Measurements from ENCODE around the gene MYBBP1A.

MYBBP1A gene

DNA sequence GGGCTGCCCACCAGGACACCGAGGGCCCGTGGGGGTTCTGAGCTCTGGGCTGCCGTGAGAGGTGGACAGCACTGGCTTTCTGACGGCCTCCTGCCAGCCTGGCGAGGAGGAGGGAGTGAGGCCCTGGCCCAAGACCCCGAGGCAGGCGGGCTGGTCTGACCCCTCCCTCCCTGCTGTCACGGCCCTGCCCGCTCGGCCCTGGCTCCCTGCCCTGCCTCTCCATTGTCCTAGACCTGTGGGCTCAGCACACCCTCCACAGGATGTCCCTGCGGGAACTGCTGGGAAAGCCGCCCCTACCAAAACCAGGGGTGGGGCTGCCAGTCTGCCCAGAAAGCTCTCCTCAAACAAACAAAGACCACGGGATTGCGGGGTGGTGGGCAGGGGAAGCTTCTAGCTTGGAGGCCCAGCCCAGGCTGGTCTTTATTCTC lies 35.8 kb downstream of the MYBBP1A start:
- no peak for DNase-seq (ENCODE audit: low read depth)

DNA sequence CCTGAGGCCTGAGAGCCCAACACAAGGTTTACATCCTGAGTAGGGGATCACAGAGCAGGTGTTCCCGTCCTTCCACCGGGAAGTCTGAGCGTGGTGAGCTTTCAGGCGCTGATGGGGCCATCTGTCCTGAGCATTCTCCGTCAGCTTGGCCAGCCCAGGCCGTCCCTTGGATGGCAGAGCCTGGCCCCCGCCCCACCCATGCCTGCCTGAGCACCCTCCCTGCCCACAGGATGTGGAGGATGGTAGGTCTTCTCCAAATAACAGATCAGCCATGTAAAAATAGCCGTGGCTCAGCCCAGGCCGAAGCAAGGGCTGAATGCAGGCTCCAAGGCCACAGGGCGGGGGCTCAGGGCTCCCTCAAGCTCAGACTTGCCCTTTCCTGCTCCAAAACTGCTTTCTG lies 36.3 kb downstream of the MYBBP1A start:
- no peak for DNase-seq (ENCODE audit: low read depth)

DNA sequence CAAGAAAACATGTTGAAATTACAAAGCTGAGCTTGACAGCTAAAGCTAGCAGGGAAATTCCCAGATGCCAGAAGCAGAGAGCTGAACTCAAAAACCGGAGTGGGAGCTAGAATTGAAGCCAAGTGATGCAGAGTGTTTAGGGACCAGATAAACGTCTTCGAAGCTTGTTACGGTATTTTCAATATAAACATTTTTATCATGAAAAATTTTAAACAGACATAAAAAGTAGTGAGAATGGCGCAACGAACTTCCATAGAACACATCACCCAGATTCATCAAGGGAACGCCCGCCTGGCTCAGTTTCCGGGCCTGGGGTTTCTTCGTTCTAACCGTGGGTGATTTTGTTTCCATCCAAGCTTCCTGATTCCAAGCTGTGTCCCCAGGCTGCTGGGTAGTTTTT lies 38.4 kb downstream of the MYBBP1A start:
- DNase-seq (ENCODE audit: low read depth) = no peak

DNA sequence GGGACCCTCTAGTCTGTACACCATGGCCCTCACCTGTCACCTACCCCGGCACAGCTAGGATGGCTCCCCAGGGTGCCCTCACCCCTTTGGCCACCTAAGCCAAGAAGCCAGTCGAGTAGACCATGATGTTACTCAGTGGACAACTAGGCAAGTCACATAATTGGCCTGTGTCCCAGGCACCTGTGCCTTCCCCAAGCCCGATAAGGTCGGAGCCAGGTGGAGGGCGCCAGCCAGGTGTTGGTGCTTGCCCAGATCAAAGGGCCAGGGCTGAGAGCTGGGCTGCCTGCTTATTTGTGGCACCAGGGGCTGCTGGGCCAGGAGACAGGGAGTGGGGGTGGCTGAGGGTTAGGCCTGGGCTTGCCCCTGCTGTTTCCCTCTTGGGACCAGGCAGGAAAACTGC lies 39.7 kb downstream of the MYBBP1A start:
- no peak for DNase-seq (ENCODE audit: low read depth)

DNA sequence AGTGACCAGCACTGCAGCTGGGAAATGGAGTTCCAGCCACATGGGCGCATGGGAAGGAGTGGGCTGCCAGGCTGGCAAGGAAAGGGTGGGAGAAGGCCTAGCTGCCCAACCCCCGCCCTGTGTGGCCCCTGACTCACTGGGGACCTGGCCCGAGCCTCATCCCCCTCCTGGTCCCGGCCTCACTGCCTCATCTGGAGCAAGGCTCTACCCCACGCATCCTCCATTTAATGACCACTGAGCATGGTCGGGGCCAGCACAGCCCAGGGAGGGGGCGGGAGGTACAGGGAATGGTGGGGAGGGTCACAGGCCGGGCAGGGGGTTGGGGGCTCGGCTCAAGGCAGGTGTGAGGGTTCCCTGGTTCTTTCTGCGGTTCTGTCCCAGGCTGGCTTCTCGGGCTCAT lies 40.4 kb downstream of the MYBBP1A start:
- no peak for DNase-seq (ENCODE audit: low read depth)

DNA sequence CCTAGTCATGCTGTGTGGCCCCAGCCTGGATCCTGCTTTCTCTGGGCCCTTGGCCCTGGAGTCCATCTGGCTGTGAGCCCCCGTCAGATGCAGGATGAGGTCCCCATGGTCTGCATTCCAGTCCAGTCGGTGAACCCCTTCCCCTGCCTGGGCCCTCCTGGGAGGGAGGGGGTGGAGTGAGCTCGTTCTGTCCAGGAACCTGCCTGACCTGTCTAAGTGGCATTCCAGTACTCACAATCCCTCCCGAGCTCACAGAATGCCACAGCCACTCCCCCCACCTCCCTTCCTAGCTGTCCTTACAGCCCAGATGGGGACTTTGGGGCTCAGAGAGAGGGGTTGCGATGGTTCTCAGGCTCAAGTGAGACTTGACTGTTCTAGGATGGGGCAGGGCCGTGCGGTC lies 41.0 kb downstream of the MYBBP1A start:
- no peak for DNase-seq (ENCODE audit: low read depth)

DNA sequence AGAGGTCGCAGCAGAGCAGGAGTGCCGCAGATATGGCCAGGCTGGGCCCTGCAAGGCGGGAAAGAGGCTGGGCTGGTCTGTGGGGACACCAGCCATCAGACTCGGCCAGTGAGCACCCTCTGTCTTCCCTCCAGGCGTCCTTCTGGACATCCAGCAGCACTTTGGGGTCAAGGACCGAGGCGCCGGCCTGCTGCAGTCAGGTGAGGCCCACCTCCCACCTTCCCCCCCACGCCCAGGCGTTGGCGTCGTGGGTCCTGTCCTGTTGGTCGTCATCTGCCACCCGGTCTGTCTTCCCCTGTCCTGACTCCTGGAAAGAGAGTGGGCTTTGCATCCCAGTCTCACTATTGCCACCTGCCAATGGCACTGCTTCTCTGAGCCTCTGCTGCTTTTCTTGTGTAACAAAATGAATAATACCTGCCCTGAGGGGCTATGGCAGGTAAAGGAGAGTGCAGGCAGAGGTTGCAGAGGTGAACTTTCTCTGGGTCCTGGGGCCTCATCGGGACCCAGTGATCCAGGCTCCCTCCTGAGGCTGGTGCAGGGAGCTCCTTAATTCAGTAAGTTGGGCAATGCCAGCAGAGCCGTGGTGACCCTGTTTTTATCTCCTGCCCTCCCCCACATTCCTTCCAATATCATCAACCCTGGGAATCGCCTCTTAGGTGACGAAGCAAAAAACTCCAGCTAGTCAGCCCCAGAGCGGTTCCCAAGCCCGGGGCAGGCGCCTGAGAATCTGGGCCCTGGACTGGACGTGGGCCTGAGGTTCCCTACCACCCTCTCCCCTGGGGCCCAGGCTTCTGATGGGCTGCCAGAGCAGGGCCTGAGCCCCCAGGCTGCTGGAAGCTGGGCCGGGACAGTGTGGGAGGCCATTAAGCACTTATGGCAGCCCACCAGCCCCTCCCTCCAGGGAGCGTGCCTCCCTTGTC lies 41.8 kb downstream of the MYBBP1A start:
- no peak for DNase-seq (ENCODE audit: low read depth)

DNA sequence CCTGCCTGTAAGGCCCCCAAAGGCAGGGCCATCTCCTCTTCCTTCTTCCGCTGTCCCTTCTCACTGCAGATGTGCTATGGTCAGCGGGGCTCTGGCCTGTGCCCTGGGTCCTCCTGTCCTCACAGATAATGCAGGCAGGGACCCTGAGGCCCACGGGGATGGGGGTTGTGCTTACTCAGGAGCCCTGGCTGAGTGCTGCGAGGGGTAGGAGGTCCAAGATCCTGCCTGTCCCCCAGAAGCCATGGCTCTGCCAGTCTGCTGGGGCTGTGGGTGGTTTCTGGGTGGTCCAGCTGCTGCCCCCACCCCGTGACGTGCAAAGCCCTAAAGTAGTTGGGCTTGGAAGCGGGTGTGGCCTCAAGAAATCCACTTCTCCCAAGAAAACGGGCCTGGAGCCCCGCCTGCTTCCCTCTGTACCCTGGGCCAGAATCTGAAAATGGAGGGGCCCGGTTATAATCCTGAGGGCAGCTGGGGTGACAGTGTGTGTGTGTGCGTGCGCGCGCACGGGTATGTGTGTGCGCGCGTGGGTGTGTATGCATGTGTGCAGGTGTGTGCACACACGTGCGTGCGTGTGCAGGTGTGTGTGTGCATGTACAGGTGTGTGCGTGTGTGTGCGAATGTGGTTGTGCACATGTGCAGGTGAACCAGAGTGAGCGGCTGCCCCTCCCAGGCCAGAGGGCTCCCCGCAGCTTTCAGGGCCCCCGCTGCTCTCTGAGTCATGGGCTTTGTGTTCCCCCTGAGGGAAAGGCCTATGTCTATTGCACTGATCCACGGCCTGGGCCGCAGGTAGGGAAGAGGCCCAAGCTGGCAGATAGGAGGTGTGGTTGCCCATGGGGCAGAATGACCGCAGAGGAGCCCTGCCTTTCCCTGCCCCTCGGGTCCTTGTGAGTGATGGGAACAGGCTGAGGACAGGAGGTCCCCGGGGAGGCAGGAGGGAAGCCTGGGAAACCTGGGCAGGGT lies 42.8 kb downstream of the MYBBP1A start:
- DNase-seq (ENCODE audit: low read depth) = no peak

DNA sequence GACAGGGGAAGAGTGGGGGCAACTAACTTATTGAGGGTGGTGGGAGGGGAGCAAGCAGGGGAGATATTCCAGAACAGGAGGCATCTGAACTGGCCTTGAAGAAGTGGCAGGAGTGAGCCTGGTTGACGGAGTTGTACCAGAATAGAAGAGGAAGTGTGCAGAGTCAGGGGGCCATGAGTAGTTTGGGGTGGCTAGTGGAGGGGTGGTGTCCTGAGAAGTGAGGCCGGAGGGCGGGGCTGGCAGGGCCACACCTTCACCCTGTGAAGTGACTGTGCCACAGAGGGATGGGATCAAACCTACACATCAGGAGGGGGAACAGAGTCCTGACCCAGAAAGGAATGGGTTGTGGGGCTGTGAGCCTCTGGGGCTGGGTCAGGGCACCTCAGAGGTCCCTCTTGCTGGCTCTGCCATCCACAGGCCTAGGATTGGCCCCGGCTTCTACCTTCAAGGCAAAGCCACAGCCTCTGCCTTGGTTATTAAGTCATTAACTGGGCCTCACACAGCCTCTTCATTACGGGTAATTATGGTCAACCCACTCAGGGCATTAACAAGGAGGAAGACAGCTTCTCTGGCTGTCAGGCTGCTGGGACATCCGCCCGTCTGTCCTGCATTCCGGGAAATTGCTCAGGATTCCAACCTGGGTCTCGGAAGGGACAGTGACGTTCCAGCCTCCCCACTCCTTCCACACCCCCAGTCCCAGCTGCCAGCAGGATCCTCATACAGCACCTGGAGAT lies 43.8 kb downstream of the MYBBP1A start:
- DNase-seq (ENCODE audit: low read depth) = no peak

DNA sequence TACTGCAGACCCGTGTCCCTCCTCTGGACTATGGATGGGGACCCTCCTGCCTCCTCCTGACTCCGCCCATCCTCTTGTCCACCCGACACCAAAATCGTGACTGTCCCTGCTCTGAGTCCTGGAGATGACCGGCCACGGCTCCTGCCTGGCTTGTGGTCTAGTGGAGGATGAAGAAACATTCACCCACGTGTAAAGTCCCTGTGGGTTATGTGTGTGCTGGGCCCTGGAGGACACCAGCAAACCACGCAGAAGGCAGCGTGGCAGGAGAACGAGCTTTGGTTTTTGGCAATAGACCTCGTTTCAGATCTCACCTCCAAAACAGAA lies 44.6 kb downstream of the MYBBP1A start:
- no peak for DNase-seq (ENCODE audit: low read depth)

DNA sequence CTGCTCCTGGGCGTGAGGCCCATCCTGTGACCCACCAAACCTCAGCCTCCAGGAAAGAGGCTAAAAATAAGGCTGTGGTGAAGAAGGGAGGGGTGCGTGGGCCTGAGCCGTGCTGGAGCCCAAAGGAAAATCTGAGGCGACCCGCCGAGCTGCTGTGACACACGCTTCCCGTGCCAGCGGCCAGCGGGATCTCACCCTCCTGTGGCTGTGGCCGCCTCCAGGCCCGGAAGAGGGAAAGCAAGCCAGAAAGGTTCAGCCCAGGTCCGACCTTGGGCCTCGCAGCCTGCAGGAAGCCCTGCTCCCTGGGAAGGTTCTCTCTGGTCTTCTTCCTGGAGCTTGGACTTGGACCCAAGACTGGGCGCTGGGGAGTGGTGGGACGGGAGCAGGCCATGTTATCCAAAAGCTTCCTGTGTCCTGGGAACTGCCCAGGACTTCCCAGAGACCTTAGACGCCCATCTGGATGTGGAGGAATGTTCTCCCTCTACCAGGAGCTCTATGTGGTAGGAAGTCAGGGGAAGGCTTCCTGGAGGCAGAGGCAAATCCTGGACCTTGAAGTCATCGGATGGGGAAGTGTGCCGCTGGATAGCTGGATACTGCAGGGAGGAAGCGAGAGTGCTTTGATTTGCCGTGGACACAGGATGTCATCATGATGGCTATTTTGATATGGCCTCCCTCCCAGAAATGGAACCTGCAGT lies 45.1 kb downstream of the MYBBP1A start:
- no peak for DNase-seq (ENCODE audit: low read depth)

DNA sequence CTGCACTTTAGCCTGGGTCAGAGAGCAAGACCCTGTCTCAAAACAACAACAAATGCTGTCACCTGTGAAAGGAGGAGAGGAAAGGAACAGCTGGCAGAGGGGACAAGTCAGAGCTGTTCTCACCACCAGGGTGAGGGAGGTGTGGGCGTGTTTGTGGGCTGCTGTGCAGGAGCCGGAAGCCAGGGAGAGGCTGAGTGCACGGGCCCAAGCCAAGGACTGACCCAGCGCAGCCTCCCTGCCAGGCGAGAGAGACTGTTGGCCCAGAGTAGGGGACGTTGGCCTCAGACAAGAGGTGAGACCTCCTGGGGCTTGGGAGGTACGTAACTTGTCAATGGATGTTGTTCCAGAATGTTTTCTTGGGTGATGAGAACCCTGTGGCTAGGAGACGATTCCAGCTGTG lies 45.8 kb downstream of the MYBBP1A start:
- DNase-seq (ENCODE audit: low read depth) = no peak

DNA sequence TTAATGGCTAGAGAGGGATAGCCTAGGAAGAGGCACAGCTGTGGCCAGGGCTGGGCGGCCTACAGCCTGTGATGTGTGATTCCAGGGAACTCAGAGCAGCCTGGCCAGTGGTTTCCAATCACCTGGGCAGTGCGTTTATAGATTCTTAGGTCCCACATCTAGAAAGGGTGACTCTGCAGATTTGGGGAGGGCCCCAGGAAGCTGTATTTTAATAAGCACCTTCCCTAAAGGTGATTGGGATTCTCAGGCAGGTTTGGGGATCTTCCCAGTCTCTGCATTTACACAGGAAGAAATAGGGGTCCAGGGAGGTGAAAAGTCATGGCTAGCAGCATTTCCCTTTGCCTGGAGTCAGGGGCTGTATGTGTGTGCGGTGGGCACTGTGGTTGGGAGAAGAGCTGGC lies 47.0 kb downstream of the MYBBP1A start:
- no peak for DNase-seq (ENCODE audit: low read depth)

DNA sequence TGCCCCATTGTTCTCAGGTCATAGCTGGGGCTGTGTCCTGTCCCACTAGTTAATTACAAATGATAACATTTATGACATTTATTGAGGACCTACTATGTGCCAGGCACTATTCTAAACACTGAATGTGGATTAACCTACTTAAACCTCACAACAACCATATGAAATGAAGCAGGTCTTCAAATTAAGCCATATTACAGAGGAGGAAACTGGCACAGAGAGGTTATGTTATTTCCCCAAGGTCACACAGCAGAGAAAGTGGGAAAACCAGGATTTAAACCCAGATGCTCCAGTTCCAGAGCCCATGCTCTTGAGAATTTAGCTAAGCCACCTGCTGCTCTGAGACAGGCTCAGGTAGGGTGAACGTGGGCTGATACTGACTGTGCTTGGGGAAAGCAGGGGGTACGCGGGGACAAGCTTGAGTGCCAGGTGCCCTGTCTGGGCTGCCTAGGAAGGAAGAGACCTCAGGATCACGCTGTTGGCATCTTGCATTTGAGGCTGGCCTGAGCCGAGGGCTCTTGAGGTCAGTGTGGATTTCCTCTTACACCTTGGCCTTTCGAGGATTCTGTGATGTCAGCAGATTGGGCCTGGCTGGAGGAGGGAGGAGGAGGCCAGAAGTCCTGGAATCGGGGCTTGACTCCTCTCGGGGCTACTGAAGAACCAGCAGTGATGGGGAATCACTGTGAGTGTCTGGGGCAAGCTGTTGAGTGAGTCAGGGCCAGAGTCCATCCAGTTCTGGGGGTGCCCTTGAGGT lies 47.6 kb downstream of the MYBBP1A start:
- no peak for DNase-seq (ENCODE audit: low read depth)

DNA sequence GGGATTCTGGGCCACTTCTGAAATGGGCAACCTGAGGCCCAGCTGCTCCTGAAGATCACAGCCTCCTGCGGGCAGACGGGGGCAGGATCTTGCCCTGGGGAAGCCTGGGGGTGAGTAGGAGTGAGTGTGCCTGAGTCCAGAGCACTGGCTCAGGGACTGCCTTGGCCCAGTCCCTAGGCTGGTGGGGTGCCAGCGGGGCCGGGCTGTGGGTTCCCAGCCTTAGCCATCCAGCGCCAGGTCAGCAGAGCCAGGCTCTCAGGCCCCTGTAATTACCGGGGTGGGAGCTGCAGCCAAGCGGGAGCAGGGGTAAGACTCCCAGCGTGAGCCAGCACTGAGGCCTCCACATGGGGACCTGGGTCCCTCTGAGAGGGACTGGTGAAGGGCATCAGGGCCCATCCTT lies 48.3 kb downstream of the MYBBP1A start:
- no peak for DNase-seq (ENCODE audit: low read depth)

DNA sequence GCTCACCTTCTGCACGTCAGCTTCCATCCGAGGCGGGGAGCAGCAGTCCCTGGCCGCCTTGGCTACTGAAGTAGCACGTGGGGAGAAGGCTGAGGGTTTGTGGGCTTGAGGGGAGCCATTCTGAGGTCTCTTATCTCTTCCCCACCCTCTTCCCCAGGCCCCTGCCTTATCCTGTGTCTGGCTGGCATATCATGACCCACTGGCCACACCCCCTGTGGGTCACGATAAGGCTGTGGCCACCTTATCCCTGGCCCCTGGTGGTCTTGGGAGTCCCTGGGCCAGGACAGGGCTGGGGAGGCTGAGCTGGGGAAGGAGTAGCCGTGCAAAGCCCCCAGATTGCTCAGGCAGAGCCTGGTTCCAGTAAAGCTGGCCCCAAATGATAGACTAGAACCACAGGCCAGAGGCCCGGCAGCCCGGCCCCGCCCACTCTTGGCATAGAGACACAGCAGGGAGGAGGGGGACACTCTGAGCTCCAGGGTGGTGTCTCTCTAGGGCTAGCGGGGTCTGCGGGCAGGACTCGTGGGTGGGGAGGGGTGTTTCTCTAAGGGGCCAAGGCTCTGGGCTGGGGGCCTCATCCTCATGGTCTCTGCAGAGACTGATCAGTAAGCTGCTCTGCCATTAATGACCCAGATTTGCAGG lies 48.9 kb downstream of the MYBBP1A start:
- no peak for DNase-seq (ENCODE audit: low read depth)

DNA sequence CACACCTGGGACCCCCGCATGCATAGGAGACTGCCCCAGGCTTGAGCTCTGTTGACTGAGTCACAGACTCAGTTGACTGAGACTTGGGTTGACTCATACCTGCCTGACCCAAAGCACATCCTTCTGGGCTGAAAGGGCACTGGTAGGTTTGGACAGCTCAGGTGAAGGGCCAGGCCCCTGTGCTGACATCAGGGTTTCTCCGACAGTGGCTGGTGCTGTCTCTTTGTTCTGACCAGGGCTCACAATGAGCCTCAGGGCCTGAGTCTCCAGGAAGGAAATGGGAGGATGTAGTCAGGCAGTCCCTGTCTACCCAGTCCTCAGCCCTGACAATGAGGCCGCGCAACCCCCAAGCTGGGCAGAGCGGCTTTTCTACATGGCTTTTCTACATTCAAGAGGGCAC lies 50.0 kb downstream of the MYBBP1A start:
- DNase-seq (ENCODE audit: low read depth) = no peak

DNA sequence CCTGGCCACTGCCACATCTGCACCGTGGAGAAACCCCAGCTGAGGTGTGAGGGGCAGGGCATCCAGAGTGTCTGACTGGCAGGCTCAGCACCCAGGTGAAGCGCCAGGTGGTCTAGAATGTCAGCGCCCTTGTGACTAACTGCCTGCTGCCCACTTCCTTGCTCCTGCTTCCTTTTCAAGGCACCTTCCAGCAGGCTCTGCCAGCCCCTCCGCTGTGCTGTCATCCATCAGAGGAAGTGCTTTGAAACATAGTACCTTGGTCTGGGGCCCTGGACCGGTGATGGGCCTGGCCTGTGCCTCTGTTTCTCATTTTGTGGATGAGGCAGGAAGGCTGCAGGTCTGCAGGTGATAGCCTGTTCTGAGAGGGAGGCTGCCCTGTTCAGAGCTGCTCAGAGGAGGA lies 51.0 kb downstream of the MYBBP1A start:
- DNase-seq (ENCODE audit: low read depth) = no peak

DNA sequence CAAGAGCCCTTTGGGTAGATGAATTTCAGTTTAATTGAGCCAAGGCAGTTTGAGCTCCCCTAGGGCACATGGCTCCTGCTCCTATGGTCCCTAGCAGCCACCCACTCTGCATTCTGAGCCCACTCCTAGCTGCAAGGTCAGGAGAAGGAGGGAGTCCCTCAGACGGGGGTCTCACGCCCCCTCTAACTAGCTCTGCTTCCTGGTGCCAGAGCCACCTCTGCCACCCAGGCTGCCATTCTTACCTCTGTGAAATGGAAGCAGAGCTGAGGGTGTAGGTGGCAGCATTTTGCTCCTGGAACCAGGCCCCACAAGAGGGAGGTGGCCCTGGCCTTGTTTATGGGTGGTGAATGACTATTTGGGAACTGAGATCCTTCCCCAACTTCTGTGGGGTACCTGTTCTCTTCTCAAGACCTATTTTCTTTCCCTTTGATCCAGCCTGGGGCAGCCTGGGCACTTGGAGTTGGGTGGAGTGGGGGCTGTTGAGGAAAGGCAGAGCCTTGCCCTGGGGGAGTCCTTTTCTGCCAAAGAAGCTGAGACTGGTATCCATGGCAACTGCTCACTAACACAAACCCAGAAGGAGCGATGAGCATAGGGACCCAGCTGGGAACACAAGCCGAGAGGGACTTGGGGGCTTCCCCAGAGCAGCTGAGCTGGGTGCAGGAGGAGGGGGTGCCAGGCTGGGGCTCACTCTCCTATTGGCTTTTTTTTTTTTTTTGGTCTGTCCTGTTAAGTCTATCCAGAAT lies 51.7 kb downstream of the MYBBP1A start:
- no peak for DNase-seq (ENCODE audit: low read depth)

All from fibroblast of the conjunctiva (primary cell).